HepG2 (cell line): ENCODE data around the gene TANC2. TPM values are rescaled to one million over a fixed set of nuclear protein-coding genes. Genes with fewer than 3 reads are reported as not detected.

Source experiments
- ATAC-seq: fragments of 200-7000 bp; cut with Tn5 transposase; 3 replicates; pipeline ENCODE4 v1.9.1; 2020; ENCODE audit warnings: mild to moderate bottlenecking, moderate library complexity
- BruUV-seq: library from RNA; stranded (reverse); fragments of 400-500 nt; replicated peaks from 2 replicates; lab custom pipeline; 2021; lab: Mats Ljungman, UMichigan
- CTCF ChIA-PET: fragments of 300-600 bp; formaldehyde crosslinking; extraction: SDS; loops from one replicate; lab custom pipeline; 2021; ENCODE audit warnings: low total read pairs, inconsistent platforms, low intra/inter-chr PET ratio; lab: Yijun Ruan, JAX
- POLR2A ChIA-PET: fragments of 350-600 bp; sonication (Branson Sonifier 250); formaldehyde crosslinking; loops from one replicate; lab custom pipeline; 2020; ENCODE audit warnings: antibody characterized with exemption, inconsistent platforms; lab: Yijun Ruan, JAX
- DNase-seq: peaks from one replicate; pipeline ENCODE4 v3.0.0-alpha.2; 2015; ENCODE audit warnings: low spot score
- FAIRE-seq: peaks from 3 replicates; lab custom pipeline; 2011; peaks lifted over from hg19 to GRCh38; lab: Jason Lieb, UNC
- H2AFZ ChIP-seq: one replicate; pipeline ENCODE4 v1.6.1; 2011; ENCODE audit warnings: low read length, inconsistent platforms
- H3K27ac ChIP-seq: fragments of 300-600 bp; 3 replicates; pipeline ENCODE4 v1.8.0; 2011; ENCODE audit warnings: mixed run types, mild to moderate bottlenecking, mixed read lengths, low read length, inconsistent platforms; ENCODE audit not compliant: insufficient read depth; ENCODE audit errors: extremely low read length
- H3K27me3 ChIP-seq, 2 experiments: fragments of 200-600 bp in 1 of 2; 2 replicates in 1 of 2; 3 replicates in 1 of 2; pipeline versions ENCODE4 v1.6.0 to v1.8.0; 2011; ENCODE audit warnings: low read length in 2 of 2, mild to moderate bottlenecking in 2 of 2, moderate library complexity in 2 of 2, inconsistent platforms in 1 of 2; ENCODE audit not compliant: insufficient read depth in 2 of 2, control insufficient read depth in 1 of 2
- H3K36me3 ChIP-seq, 2 experiments: fragments of 200-600 bp in 1 of 2; replicated peaks in 1 of 2; 2 replicates in 1 of 2; 3 replicates in 1 of 2; pipeline versions ENCODE4 v1.5.1 to v1.8.0; 2011; ENCODE audit warnings: low read length in 2 of 2, inconsistent platforms in 1 of 2; ENCODE audit not compliant: insufficient read depth in 2 of 2, control insufficient read depth in 1 of 2
- H3K4me1 ChIP-seq: 2 replicates; pipeline ENCODE4 v1.5.1; 2012; ENCODE audit warnings: low read length, inconsistent platforms; ENCODE audit not compliant: insufficient read depth
- H3K4me2 ChIP-seq: 2 replicates; pipeline ENCODE4 v1.6.0; 2011; ENCODE audit warnings: low read depth, low read length, inconsistent platforms
- H3K4me3 ChIP-seq, 3 experiments: fragments of 200-600 bp in 1 of 3; sonication (generic), shearing (Covaris generic) in 1 of 3; replicated peaks in 1 of 3; 2 replicates each; pipeline ENCODE4 v1.5.1; 2011 to 2016; ENCODE audit warnings: low read length in 3 of 3, inconsistent platforms in 2 of 3, low read depth in 2 of 3, mild to moderate bottlenecking in 2 of 3, control low read depth in 1 of 3, mixed read lengths in 1 of 3; ENCODE audit not compliant: insufficient read depth in 1 of 3
- H3K79me2 ChIP-seq: one replicate; pipeline ENCODE4 v1.6.1; 2011; ENCODE audit warnings: low read length, inconsistent platforms; ENCODE audit not compliant: insufficient read depth
- H3K9ac ChIP-seq: 2 replicates; pipeline ENCODE4 v1.6.0; 2011; ENCODE audit warnings: mild to moderate bottlenecking, low read depth, low read length, inconsistent platforms; ENCODE audit not compliant: insufficient read depth
- H3K9me3 ChIP-seq: 2 replicates; pipeline ENCODE4 v1.5.1; 2012; ENCODE audit warnings: mild to moderate bottlenecking, low read length
- H4K20me1 ChIP-seq: 2 replicates; pipeline ENCODE4 v1.6.0; 2011; ENCODE audit warnings: inconsistent platforms, mild to moderate bottlenecking, low read length, moderate library complexity; ENCODE audit not compliant: insufficient read depth
- BRCA1 ChIP-seq: sonication (generic); formaldehyde crosslinking; IDR thresholded peaks from 2 replicates; pipeline ENCODE4 v1.4.0; 2020; ENCODE audit warnings: missing genetic modification reagents
- DDIT3 ChIP-seq: sonication (generic); formaldehyde crosslinking; IDR thresholded peaks from 2 replicates; pipeline ENCODE4 v1.4.0; 2020; ENCODE audit warnings: mild to moderate bottlenecking, missing genetic modification reagents
- GATA4 ChIP-seq: sonication (generic); IDR thresholded peaks from 2 replicates; pipeline ENCODE4 v1.6.1; 2016; ENCODE audit warnings: antibody characterized with exemption, low read depth, borderline replicate concordance
- HDAC6 ChIP-seq: fragments of 200-600 bp; sonication (generic); IDR thresholded peaks from 2 replicates; pipeline ENCODE4 v1.7.0; 2017; ENCODE audit warnings: mild to moderate bottlenecking, antibody characterized with exemption, low read length, low read depth
- HOXA3 ChIP-seq: sonication (generic); formaldehyde crosslinking; IDR thresholded peaks from 2 replicates; pipeline ENCODE4 v1.5.0; 2020; ENCODE audit warnings: missing genetic modification reagents
- HOXA7 ChIP-seq: sonication (generic); formaldehyde crosslinking; IDR thresholded peaks from 2 replicates; pipeline ENCODE4 v1.8.1; 2022; ENCODE audit warnings: mild to moderate bottlenecking, missing genetic modification reagents, moderate library complexity
- IKZF4 ChIP-seq: sonication (generic); formaldehyde crosslinking; IDR thresholded peaks from 2 replicates; pipeline ENCODE4 v1.5.1; 2020; ENCODE audit warnings: borderline replicate concordance, mild to moderate bottlenecking, low read depth, missing genetic modification reagents; ENCODE audit errors: not compliant biosample characterization
- KAT8 ChIP-seq: IDR thresholded peaks from 2 replicates; pipeline ENCODE4 v1.6.1; 2016; ENCODE audit warnings: missing genetic modification reagents, missing compliant biosample characterization
- MLLT10 ChIP-seq: sonication (generic); formaldehyde crosslinking; IDR thresholded peaks from 2 replicates; pipeline ENCODE4 v1.4.0; 2020; ENCODE audit warnings: missing genetic modification reagents
- MTF2 ChIP-seq: sonication (generic); formaldehyde crosslinking; IDR thresholded peaks from 2 replicates; pipeline ENCODE4 v1.5.0; 2020; ENCODE audit warnings: missing genetic modification reagents, borderline replicate concordance
- TBX3 ChIP-seq: fragments of 450-650 bp; IDR thresholded peaks from 2 replicates; pipeline ENCODE4 v1.6.1; 2017; ENCODE audit warnings: antibody characterized with exemption, mild to moderate bottlenecking, inconsistent platforms, borderline replicate concordance
- ZBTB20 ChIP-seq: sonication (generic); formaldehyde crosslinking; IDR thresholded peaks from 2 replicates; pipeline ENCODE4 v1.8.1; 2023; ENCODE audit warnings: missing genetic modification reagents, low read depth, mild to moderate bottlenecking, borderline replicate concordance
- ZNF12 ChIP-seq: sonication (generic); formaldehyde crosslinking; IDR thresholded peaks from 2 replicates; pipeline ENCODE4 v1.5.0; 2020; ENCODE audit warnings: missing genetic modification reagents
- ZNF180 ChIP-seq: sonication (generic); formaldehyde crosslinking; IDR thresholded peaks from 2 replicates; pipeline ENCODE4 v1.4.0; 2020; ENCODE audit warnings: low read depth, missing genetic modification reagents, borderline replicate concordance
- ZNF234 ChIP-seq: sonication (generic); formaldehyde crosslinking; conservative IDR thresholded peaks from 2 replicates; pipeline ENCODE4 v1.5.1; 2020; ENCODE audit warnings: mild to moderate bottlenecking, missing genetic modification reagents
- ZSCAN21 ChIP-seq: sonication (generic); formaldehyde crosslinking; IDR thresholded peaks from 2 replicates; pipeline ENCODE4 v1.8.0; 2022; ENCODE audit warnings: mild to moderate bottlenecking, missing genetic modification reagents, moderate library complexity, borderline replicate concordance
- WGBS: methylation state at CpG from one replicate; pipeline ENCODE4 v1.1.6; 2017; ENCODE audit warnings: low lambda C conversion rate; 5-methylcytosine and 5-hydroxymethylcytosine counted together
- in situ Hi-C: cut with HindIII; loops from 2 replicates; pipeline ENCODE4 v1.10.0; 2017; ENCODE audit warnings: low pct_unique_long_range_greater_than_20kb; ENCODE audit not compliant: extremely low pct_ligation_motif_present
- intact Hi-C: fragments of 100-400 bp; cut with micrococcal nuclease; formaldehyde crosslinking; loops from one replicate; pipeline ENCODE4 v1.10.0; 2022; ENCODE audit not compliant: unreplicated experiment
- polyA plus RNA-seq, 8 experiments: library from polyadenylated mRNA; depleted of rRNA in 3 of 8; stranded (reverse) in 7 of 8; unstranded in 1 of 8; fragments of >200 nt; fragmentation: Illumina TruSeq in 4 of 8; extraction: Trizol in 4 of 8; gene quantifications; 2 replicates each; pipeline versions ENCODE4 v1.2.1 to v1.2.3, GENCODE V29; 2011 to 2016; ENCODE audit warnings: low read depth in 4 of 8, missing spikeins in 1 of 8, mixed read lengths in 1 of 8; ENCODE audit not compliant: insufficient read depth in 1 of 8
- total RNA-seq, 5 experiments: library from RNA; depleted of rRNA; stranded (reverse); fragments of >200 nt; fragmentation: Illumina TruSeq; extraction: Trizol; gene quantifications; 2 replicates each; pipeline ENCODE4 v1.2.3, GENCODE V29; 2016; ENCODE audit warnings: low read depth in 1 of 5

Gene TANC2
- total and polyA plus RNA-seq, 2 of the 13 experiments (the other 11 are each of a cell fraction or from before 2014, with no cell fraction given), result 0.08 to 0.20 TPM

DNA sequence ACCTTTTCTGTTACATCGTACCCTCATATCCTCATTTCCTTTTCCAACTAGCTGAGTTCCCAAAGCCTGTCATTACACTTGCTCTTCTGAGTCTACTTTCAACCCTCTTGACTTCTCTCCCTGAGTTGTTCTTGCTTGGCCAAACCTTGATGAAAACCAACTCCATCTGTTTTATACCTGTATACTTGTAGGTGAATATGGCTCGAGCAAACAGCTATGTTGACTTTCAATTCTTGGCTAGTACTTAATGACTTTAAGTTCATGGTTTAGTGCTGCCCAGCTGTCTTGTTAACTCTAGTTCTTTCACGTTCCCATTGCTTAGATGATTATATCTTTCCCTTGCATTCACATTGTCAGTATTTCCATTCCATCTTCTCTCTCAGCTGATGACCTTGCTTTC lies 14.8 kb downstream of the TANC2 start:
- in situ Hi-C loops (no loop called here), intact Hi-C loops (no loop called here)
- H3K27me3 ChIP-seq, result no peaks in the 10 kb centered on the region; a peak in 1 of 5 replicates
- H3K4me3 ChIP-seq, result no peak overlapping the region
- 1% methylated on average over 3 of the region's 3 CpGs for WGBS
- ATAC-seq, result no peak
- H4K20me1 ChIP-seq, result no peaks in the 10 kb centered on the region
- TF ChIP-seq HOXA3 (CRISPR knock-in tag) (no peak), BRCA1 (CRISPR knock-in tag) (no peak), GATA4 (no peak), ZBTB20 (CRISPR knock-in tag) (no peak), TBX3 (no peak), ZNF234 (CRISPR knock-in tag) (no peak), HDAC6 (no peak), ZNF12 (no peak), DDIT3 (CRISPR knock-in tag) (no peak), MLLT10 (CRISPR knock-in tag) (no peak), IKZF4 (CRISPR knock-in tag) (no peak), KAT8 (CRISPR knock-in tag) (no peak), ZNF180 (no peak), MTF2 (CRISPR knock-in tag) (no peak), ZSCAN21 (CRISPR knock-in tag) (no peak), HOXA7 (CRISPR knock-in tag) (no peak)
- peaks cover 21% of the 10 kb centered on the region for H3K9me3 ChIP-seq
- no peak overlapping the region for H3K9ac ChIP-seq
- no peak overlapping the region for H3K27ac ChIP-seq
- DNase-seq, result no peak
- no peaks in the 10 kb centered on the region for H3K36me3 ChIP-seq
- no peak for FAIRE-seq
- H3K4me2 ChIP-seq, result no peak overlapping the region
- ChIA-PET POLR2A (no interaction called here), CTCF (no interaction called here)
- H3K4me1 ChIP-seq, result no peaks in the 10 kb centered on the region
- no peak overlapping the region for H2AFZ ChIP-seq
- H3K79me2 ChIP-seq, result no peaks in the 10 kb centered on the region
- no TSS peak for BruUV-seq
